ENCODE data around the gene CD37. TPM values are rescaled to one million over a fixed set of nuclear protein-coding genes. Genes with fewer than 3 reads are reported as not detected.

CD37 gene
- polyA plus RNA-seq, 4 donors: 28.9 to 42.9 (median 36.0) TPM

- DNase-seq (ENCODE audit: low read depth in 4 of 4, low spot score in 3 of 4): no peak
Observed at GRCh38 chr19:49343123-49343522, 7.9 kb downstream of the CD37 start.

- no peak for DNase-seq (ENCODE audit: low read depth in 4 of 4, low spot score in 3 of 4)
Observed at GRCh38 chr19:49344505-49345423, 9.6 kb downstream of the CD37 start.

- DNase-seq (ENCODE audit: low read depth in 4 of 4, low spot score in 3 of 4): no peak
Observed at GRCh38 chr19:49347191-49347590, 12.0 kb downstream of the CD37 start.

GRCh38 chr19:49347835-49348234 lies 12.6 kb downstream of the CD37 start:
- DNase-seq (ENCODE audit: low read depth in 4 of 4, low spot score in 3 of 4): no peak

- no peak for DNase-seq (ENCODE audit: low read depth in 4 of 4, low spot score in 3 of 4)
Observed at GRCh38 chr19:49348305-49349189, 13.3 kb downstream of the CD37 start.

GRCh38 chr19:49349567-49349966 lies 14.4 kb downstream of the CD37 start:
- no peak for DNase-seq (ENCODE audit: low read depth in 4 of 4, low spot score in 3 of 4)

- no peak for DNase-seq (ENCODE audit: low read depth in 4 of 4, low spot score in 3 of 4)
Observed at GRCh38 chr19:49355909-49356353, 20.7 kb downstream of the CD37 start.

GRCh38 chr19:49356382-49356781 lies 21.2 kb downstream of the CD37 start:
- DNase-seq (ENCODE audit: low read depth in 4 of 4, low spot score in 3 of 4): no peak

- no peak for DNase-seq (ENCODE audit: low read depth in 4 of 4, low spot score in 3 of 4)
Observed at GRCh38 chr19:49357186-49357585, 22.0 kb downstream of the CD37 start.

- no peak for DNase-seq (ENCODE audit: low read depth in 4 of 4, low spot score in 3 of 4)
Observed at GRCh38 chr19:49359851-49360820, 24.9 kb downstream of the CD37 start.

- peak; percentile 81 to 89 (median 86) for DNase-seq (ENCODE audit: low read depth in 4 of 4, low spot score in 3 of 4)
Observed at GRCh38 chr19:49361438-49362047, 26.3 kb downstream of the CD37 start.

- peak in 3 of 4 donors; percentile 60 to 65 (median 64) for DNase-seq (ENCODE audit: low read depth in 4 of 4, low spot score in 3 of 4)
Observed at GRCh38 chr19:49362048-49362928, 27.1 kb downstream of the CD37 start, which contains the start of gene TEAD2. TEAD2 (minus strand) TSS chr19:49362416; CDS start chr19:49360075, 2,341 bp downstream.

- peak in 2 of 4 donors; percentile 33 to 52 for DNase-seq (ENCODE audit: low read depth in 4 of 4, low spot score in 3 of 4)
Observed at GRCh38 chr19:49362929-49363267, 27.7 kb downstream of the CD37 start.

GRCh38 chr19:49363268-49364082 lies 28.3 kb downstream of the CD37 start, which contains the start of gene DKKL1:
DKKL1 (plus strand) TSS chr19:49363877; CDS start chr19:49363999, 122 bp downstream.
- DNase-seq (ENCODE audit: low read depth in 4 of 4, low spot score in 3 of 4): peak; percentile 95 to 97 (median 96)

GRCh38 chr19:49364083-49364737 lies 29.0 kb downstream of the CD37 start:
- no peak for DNase-seq (ENCODE audit: low read depth in 4 of 4, low spot score in 3 of 4)

GRCh38 chr19:49366110-49366509 lies 30.9 kb downstream of the CD37 start:
- DNase-seq (ENCODE audit: low read depth in 4 of 4, low spot score in 3 of 4): no peak

GRCh38 chr19:49368711-49369358 lies 33.6 kb downstream of the CD37 start:
- DNase-seq (ENCODE audit: low read depth in 4 of 4, low spot score in 3 of 4): no peak

Measured in right renal pelvis (tissue), 4 donors.